Pancreas (tissue), 10 donors: Measurements from ENCODE around the gene SPATA31D4. TPM values are rescaled to one million over a fixed set of nuclear protein-coding genes. Genes with fewer than 3 reads are reported as not detected.

Experiments used
- ATAC-seq, 4 donors: fragments of 200-7000 bp; cut with Tn5 transposase; one replicate each; pipeline versions ENCODE4 v1.8.0 to v1.9.1; 2020; ENCODE audit warnings: mild to moderate bottlenecking in 4 of 4, moderate library complexity in 4 of 4
- DNase-seq, 6 donors: peaks; one replicate each; pipeline ENCODE4 v3.0.0-alpha.2; 2020
- FAIRE-seq: peaks from 2 replicates; lab custom pipeline; 2012; peaks lifted over from hg19 to GRCh38; lab: Jason Lieb, UNC
- H3K27ac ChIP-seq, 4 donors: fragments of 200-600 bp; sonication (generic); 1 replicate in 3 of 4; 2 replicates in 1 of 4; pipeline versions ENCODE4 v1.5.0 to v1.8.0; 2020
- H3K27me3 ChIP-seq, 4 donors: fragments of 200-600 bp; one replicate each; pipeline ENCODE4 v1.8.0; 2021
- H3K36me3 ChIP-seq, 3 donors: fragments of 200-600 bp; sonication (generic) in 1 of 3; one replicate each; pipeline versions ENCODE4 v1.5.0 to v1.8.0; 2020 to 2021
- H3K4me1 ChIP-seq, 3 donors: fragments of 200-600 bp; one replicate each; pipeline ENCODE4 v1.8.0; 2021
- H3K4me3 ChIP-seq, 4 donors: fragments of 200-600 bp; sonication (generic) in 2 of 4; one replicate each; pipeline versions ENCODE4 v1.5.0 to v1.8.0; 2020 to 2021
- H3K9me3 ChIP-seq, 4 donors: fragments of 200-600 bp; one replicate each; pipeline ENCODE4 v1.8.0; 2021
- CTCF ChIP-seq, 4 donors: fragments of 200-600 bp; sonication (generic) in 3 of 4; IDR thresholded peaks; one replicate each; pipeline versions ENCODE4 v1.5.0 to v1.8.0; 2021; ENCODE audit warnings: antibody characterized with exemption in 4 of 4
- WGBS, 2 donors: extraction: QIAGEN DNeasy Blood & Tissue Kit; methylation state at CpG; one replicate each; pipeline ENCODE4 v1.1.7; 2013; 5-methylcytosine and 5-hydroxymethylcytosine counted together
- intact Hi-C, 3 donors: fragments of 100-400 bp; cut with DNase I; formaldehyde crosslinking; loops; one replicate each; pipeline versions ENCODE4 v1.11.1 to v1.14.2; 2022
- polyA plus RNA-seq, 2 donors: library from polyadenylated mRNA; stranded (reverse); fragments of 200-250 nt; gene quantifications; one replicate each; pipeline ENCODE4 v1.2.3, GENCODE V29; 2013
- total RNA-seq, 6 donors: library from RNA; stranded (reverse); fragmentation: NEBNext Ultra II Directional in 4 of 6; extraction: Animal tissue kit (Norgen Biotek cat#: 25700) in 4 of 6; gene quantifications; one replicate each; pipeline versions ENCODE4 v1.2.1 to v1.2.4, GENCODE V29; 2021 to 2023
- donor health status: healthy with polysubstance abuse.
- donor health status: DM: no; HTN: no; CAD: no; lungs with moderate emphysema.
- donor health status: DM: no; HTN: no; CAD: no.
- donor health status: control.
- donor health status: control.
- donor health status: Bipolar disorder and iron deficiency.
- donor health status: DM: yes; HTN: yes; CAD: no.
- donor health status: DM: no; HTN: no; CAD: no.
- donor health status: DM: no; HTN: no; CAD: no.
- donor health status: DM: yes; HTN: yes; CAD: no.

SPATA31D4 gene
- total and polyA plus RNA-seq, 8 donors: 0.04 TPM; not detected in 7

- H3K27me3 ChIP-seq: no peaks in the 10 kb centered on the region
- no peak for TF ChIP-seq CTCF (IDR thresholded peaks at IDR 0.05)
- H3K36me3 ChIP-seq: no peaks in the 10 kb centered on the region
- DNase-seq (no peak), ATAC-seq (no peak), FAIRE-seq (no peak)
- no peak overlapping the region for H3K4me3 ChIP-seq
- intact Hi-C loops: no loop called here
- no peak overlapping the region for H3K27ac ChIP-seq
- H3K4me1 ChIP-seq: no peaks in the 10 kb centered on the region
- WGBS, 2 donors: 54 to 67% methylated on average over 5 of the region's 5 CpGs
- no peaks in the 10 kb centered on the region for H3K9me3 ChIP-seq
Measured at GRCh38 chr9:81974764-81975163, 46.5 kb downstream of the SPATA31D4 start.

GRCh38 chr9:81976351-81976750, 48.1 kb downstream of the SPATA31D4 start:
- WGBS, 2 donors: 81% methylated on average over 11 of the region's 11 CpGs
- DNase-seq: no peak
- Histone ChIP-seq H3K4me3 (no peak overlapping the region), H3K4me1 (no peaks in the 10 kb centered on the region), H3K36me3 (no peaks in the 10 kb centered on the region), H3K27ac (no peak overlapping the region), H3K9me3 (no peaks in the 10 kb centered on the region), H3K27me3 (no peaks in the 10 kb centered on the region)
- no peak for ATAC-seq
- no peak for FAIRE-seq
- intact Hi-C loops: no loop called here
- no peak for TF ChIP-seq CTCF (IDR thresholded peaks at IDR 0.05)

GRCh38 chr9:81979196-81979595, 51.0 kb downstream of the SPATA31D4 start:
- TF ChIP-seq CTCF (IDR thresholded peaks at IDR 0.05): no peak
- Histone ChIP-seq H3K36me3 (no peaks in the 10 kb centered on the region), H3K27ac (no peak overlapping the region), H3K4me3 (no peak overlapping the region), H3K27me3 (no peaks in the 10 kb centered on the region), H3K4me1 (no peaks in the 10 kb centered on the region), H3K9me3 (no peaks in the 10 kb centered on the region)
- intact Hi-C loops: no loop called here
- 61 to 67% methylated on average over 2 of the region's 2 CpGs for WGBS, 2 donors
- no peak for FAIRE-seq
- no peak for ATAC-seq
- DNase-seq: no peak

GRCh38 chr9:81980568-81980967, 52.3 kb downstream of the SPATA31D4 start:
- no peak for DNase-seq
- no peaks in the 10 kb centered on the region for H3K36me3 ChIP-seq
- TF ChIP-seq CTCF (IDR thresholded peaks at IDR 0.05): no peak
- no peaks in the 10 kb centered on the region for H3K27me3 ChIP-seq
- intact Hi-C loops: no loop called here
- no peaks in the 10 kb centered on the region for H3K4me1 ChIP-seq
- H3K9me3 ChIP-seq: no peaks in the 10 kb centered on the region
- no peak overlapping the region for H3K4me3 ChIP-seq
- FAIRE-seq: no peak
- H3K27ac ChIP-seq: no peak overlapping the region
- ATAC-seq: no peak

- H3K4me1 ChIP-seq: no peaks in the 10 kb centered on the region
- H3K4me3 ChIP-seq: no peak overlapping the region
- ATAC-seq (no peak), DNase-seq (no peak), FAIRE-seq (no peak)
- H3K27me3 ChIP-seq: no peaks in the 10 kb centered on the region
- WGBS, 2 donors: 84 to 93% methylated on average over 4 of the region's 4 CpGs
- no peaks in the 10 kb centered on the region for H3K9me3 ChIP-seq
- intact Hi-C loops: no loop called here
- no peak for TF ChIP-seq CTCF (IDR thresholded peaks at IDR 0.05)
- no peaks in the 10 kb centered on the region for H3K36me3 ChIP-seq
- no peak overlapping the region for H3K27ac ChIP-seq
Measured at GRCh38 chr9:81981883-81982282, 53.7 kb downstream of the SPATA31D4 start.

Other genes with a start within 250 kb of the SPATA31D4 start
- gene TLE1, start 238.9 kb upstream of the SPATA31D4 start, total RNA-seq: 10 to 100 TPM; 15.1 to 38.9 (median 26.2) TPM
- 10 to 100 TPM; 27.5 to 35.5 TPM for gene TLE1, start 238.9 kb upstream of the SPATA31D4 start, polyA plus RNA-seq
- gene SPATA31D3, start 15.1 kb downstream of the SPATA31D4 start, total RNA-seq: not detected
- gene SPATA31D3, start 15.1 kb downstream of the SPATA31D4 start, polyA plus RNA-seq: not detected
- gene SPATA31D1, start 60.3 kb downstream of the SPATA31D4 start, total RNA-seq: not detected
- gene SPATA31D1, start 60.3 kb downstream of the SPATA31D4 start, polyA plus RNA-seq: not detected